Neural progenitor cell (in vitro differentiated cells): ENCODE results near the gene ADK.

Experiments used
- EZH2 ChIP-seq: fragments of 200-600 bp; sonication (generic); IDR thresholded peaks from 2 replicates; pipeline ENCODE4 v1.6.1; 2017; ENCODE audit warnings: antibody characterized with exemption, mild to moderate bottlenecking, moderate library complexity
- EZH2phosphoT487 ChIP-seq: fragments of 200-600 bp; sonication (generic); IDR thresholded peaks from 2 replicates; pipeline ENCODE4 v1.6.1; 2017; ENCODE audit warnings: antibody characterized with exemption
- TF ChIP-seq, protein P1 (sequence below): fragments of 200-600 bp; sonication (generic); IDR thresholded peaks from 2 replicates; pipeline ENCODE4 v1.5.1; 2017; ENCODE audit warnings: antibody characterized with exemption, mild to moderate bottlenecking

DNA sequence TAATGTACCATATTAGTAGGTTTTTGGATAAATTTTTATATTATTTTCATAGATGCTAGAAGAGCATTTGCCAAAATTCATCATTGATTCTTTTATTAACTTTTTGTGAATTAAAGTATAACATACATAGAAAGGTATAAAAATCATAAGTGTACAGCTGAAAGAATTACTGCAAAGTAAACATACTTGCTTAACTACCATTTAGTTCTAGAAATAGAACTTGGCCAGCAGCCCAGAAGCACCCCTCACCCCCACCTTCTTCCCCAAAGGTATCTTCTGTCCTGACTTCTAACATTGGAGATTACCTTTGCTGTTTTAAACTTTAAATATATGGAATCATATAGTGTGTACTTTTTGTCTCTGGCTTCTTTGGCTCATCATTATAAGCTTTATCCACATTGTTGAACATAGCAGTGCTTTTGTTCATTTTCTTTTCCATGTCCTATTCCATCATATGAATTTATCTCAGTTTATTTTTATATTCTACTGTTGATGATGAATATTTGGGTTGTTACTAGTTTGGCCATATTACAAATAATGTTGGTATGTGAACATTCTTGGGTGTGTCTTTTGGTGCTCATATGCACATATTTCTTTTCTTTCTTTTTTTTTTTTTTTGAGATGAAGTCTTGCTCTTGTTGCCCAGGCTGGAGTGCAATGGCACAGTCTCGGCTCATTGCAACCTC, 142.8 kb downstream of the ADK start:
- TF ChIP-seq, protein P1, sequence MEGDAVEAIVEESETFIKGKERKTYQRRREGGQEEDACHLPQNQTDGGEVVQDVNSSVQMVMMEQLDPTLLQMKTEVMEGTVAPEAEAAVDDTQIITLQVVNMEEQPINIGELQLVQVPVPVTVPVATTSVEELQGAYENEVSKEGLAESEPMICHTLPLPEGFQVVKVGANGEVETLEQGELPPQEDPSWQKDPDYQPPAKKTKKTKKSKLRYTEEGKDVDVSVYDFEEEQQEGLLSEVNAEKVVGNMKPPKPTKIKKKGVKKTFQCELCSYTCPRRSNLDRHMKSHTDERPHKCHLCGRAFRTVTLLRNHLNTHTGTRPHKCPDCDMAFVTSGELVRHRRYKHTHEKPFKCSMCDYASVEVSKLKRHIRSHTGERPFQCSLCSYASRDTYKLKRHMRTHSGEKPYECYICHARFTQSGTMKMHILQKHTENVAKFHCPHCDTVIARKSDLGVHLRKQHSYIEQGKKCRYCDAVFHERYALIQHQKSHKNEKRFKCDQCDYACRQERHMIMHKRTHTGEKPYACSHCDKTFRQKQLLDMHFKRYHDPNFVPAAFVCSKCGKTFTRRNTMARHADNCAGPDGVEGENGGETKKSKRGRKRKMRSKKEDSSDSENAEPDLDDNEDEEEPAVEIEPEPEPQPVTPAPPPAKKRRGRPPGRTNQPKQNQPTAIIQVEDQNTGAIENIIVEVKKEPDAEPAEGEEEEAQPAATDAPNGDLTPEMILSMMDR = no peak
- TF ChIP-seq EZH2phosphoT487 = no peak
- TF ChIP-seq EZH2 = no peak
